Ramos (cell line): ENCODE results near the gene MCHR2.
"Not testable (repeated sequence)": the region's sequence is repeated elsewhere in the genome, so short reads cannot be mapped to it uniquely, and the experiment has no call there.

ENCODE experiments used
- in situ Hi-C: fragments of 300-500 bp; cut with MboI; formaldehyde crosslinking; loops from one replicate; pipeline ENCODE4 v1.14.3; 2022; ENCODE audit warnings: low sequenced_read_pairs; ENCODE audit not compliant: unreplicated experiment

MCHR2 gene, protein sequence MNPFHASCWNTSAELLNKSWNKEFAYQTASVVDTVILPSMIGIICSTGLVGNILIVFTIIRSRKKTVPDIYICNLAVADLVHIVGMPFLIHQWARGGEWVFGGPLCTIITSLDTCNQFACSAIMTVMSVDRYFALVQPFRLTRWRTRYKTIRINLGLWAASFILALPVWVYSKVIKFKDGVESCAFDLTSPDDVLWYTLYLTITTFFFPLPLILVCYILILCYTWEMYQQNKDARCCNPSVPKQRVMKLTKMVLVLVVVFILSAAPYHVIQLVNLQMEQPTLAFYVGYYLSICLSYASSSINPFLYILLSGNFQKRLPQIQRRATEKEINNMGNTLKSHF

DNA sequence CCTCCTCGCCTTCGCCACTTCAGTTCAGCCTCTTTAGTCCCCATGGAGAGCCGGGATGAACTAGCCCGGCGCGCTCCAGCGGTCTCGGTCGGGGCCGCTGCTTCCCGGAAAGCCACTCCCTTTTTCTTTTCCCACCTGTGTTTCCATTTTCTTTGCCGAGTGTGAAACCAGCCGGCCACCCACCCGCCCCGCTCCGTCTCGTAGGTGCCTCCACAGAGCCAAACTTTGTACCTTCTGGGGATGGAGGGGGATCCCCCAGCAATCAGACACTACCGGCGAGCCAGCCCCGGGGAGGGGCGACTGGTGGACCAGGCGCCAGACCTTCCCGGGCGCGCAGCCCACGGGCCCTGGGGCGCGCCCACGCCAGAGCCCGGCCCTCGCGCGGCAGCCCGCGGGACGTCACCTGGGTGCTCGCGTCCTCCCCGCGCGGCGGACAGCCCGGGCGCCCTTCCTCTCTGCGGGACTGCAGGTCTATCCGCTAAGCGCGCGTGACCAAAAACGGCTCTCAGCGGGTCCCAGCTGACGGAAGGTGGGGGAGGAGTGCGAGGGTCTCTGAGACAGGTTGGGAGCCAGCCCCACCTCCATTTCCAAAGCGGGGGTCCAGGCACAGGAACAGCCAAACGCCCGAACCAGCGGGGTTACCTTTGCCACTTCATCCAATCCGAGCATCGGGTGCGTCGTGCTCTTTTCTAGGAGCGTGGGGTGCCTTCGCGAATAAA, at the start of gene MCHR2:
MCHR2 (minus strand) TSS at position 691 of the 719 bp plus-strand sequence. CDS start 38,076 bp downstream, outside the sequence.
- in situ Hi-C loops, result no loop called here

DNA sequence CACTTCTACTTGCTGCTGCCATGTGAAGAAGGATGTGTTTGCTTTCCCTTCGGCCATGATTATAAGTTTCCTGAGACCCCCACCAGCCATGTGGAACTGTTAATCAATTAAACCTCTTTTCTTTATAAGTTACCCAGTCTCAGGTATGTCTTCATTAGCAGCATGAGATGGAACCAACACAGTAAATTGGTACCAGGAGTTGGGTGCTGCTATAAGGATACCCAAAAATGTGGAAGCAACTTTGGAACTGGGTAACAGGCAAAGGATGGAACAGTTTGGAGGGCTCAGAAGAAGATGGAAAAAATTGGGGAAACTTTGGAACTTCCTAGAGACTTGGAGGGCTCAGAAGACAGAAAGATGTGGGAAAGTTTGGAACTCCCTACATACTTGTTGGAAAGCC, 44.5 kb upstream of the MCHR2 start:
- in situ Hi-C loops, result not testable (repeated sequence)

DNA sequence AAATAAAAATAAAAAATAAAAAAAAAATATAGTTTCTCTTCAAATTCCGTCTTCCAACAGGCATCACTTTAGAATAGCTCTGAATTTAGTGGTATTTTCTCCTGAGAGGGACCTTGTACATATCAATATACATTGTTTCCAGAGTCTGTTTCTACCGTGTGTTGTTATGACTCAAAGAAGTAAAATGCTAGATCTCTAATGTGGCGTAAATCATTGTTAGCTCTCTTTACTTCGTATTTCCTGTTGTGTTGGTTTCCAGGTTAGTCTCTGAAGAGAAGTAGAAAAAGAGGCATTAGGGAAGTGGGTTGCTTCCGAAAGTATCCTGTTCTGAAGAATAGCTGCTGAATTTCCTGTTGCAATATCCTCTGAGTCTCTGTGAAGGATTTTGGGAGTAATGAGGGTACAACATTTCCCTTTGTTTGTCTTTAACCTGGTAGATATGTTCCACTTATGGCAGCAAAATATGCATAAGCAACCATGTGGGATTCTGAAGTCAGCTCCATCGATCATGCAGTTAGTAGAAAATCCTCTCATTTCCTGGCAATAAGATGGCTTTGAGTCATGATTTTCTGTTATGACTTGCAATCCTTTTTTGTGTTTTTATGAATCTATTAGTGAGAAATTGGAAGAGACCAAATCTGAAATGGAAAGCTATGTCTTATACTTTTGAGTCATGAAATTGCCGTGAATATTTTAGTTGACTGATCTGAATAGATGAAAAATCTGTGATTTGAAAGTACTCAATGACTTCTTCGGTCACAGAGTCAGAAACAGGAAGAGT, 42.0 kb upstream of the MCHR2 start:
- in situ Hi-C loops, result no loop called here

DNA sequence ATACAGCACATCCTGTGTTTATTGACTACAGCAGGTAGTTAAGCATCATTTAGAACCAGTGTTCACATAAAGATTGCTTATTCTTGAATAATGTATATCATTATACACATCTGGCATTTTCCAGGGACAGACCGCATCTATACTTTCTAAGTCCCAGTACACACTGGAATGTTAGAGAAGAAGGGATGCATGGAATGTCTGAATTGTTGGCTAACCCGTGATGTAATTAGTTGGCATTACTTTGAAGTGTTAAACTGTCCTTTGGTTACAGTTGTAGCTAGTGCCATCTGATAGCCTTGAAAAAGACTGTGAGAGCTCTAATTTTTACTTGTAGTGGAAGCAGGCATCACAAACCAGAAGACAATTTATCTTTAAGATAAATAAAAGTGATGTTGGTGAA, 29.8 kb upstream of the MCHR2 start:
- in situ Hi-C loops, result no loop called here

DNA sequence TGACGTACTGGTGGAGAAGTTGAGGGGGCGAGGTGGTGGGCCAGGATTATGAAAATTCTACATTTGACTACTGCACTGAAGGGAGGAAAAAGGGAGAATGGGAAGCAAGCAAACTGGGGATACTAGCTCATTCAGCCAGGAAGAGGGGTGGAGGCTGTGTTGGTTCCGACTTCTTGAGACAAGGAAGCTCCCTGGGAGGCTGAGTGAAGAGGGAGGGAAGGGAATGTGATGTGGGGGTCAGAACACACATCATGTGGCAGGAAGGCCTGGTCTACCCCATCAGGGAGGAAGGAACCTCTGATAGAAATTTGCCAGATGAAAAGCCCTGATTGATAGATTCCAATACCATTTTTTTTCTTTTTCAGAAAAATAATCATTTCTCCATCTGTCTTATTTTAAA, 28.8 kb upstream of the MCHR2 start:
- in situ Hi-C loops, result no loop called here

DNA sequence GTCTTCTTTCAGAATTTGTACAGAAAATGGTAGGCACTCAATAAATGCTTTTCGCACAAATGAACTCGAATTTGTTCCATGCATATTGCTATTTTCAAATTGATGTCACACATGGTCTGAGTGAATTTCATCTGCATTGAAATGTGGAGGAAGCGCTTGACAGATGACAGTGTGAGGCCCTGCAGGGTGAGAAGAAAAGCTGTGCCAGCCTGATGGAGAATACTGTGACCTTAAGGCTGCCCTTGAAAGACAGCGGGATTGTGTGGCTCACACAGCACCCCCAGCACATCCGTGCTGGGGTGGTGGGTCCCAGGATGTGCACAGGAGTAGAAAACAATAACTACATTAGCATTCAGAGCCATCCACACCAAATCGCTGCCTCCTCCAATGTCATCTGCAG, 14.8 kb upstream of the MCHR2 start:
- in situ Hi-C loops, result no loop called here

DNA sequence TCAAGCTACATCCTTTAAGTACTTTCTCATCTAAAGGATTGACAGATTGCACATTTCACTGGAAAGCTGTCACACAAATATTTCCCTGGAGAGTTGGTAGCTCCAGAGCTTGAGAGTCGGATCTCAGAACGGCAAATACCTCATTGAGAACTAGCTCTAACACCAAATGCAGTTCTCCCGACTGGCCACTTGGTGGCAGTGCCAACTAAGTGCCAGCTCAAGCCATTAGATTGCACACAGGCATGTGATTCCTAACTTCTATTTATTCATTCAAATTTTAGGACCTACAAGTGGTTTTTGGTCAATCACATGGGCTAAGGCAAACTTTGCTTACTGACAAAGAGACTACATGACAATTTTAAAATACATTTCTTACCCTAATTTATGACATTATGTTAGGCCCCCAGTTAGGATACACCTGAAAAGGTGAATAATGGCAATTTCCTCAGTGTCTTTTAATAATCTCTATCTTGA, 7.9 kb upstream of the MCHR2 start:
- in situ Hi-C loops, result no loop called here

DNA sequence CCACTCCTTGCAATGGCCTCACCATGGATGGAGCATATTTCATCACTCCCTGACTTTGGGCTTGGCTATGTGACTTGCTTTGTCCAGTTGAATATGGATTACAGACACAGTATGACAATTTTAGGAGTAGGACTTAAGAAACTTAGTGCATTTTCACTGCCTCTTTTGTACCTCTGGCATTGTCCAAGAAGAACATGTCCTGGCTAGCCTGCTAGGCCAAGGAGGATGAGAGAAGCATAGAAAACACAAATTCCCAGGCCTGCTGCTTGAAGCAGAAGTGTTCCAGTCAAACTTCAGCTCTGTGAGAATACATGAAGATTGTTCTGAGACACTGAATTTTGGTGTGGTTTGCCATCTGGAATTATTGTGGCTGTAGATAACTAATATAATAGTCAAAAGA, 3.1 kb upstream of the MCHR2 start:
- in situ Hi-C loops, result no loop called here

DNA sequence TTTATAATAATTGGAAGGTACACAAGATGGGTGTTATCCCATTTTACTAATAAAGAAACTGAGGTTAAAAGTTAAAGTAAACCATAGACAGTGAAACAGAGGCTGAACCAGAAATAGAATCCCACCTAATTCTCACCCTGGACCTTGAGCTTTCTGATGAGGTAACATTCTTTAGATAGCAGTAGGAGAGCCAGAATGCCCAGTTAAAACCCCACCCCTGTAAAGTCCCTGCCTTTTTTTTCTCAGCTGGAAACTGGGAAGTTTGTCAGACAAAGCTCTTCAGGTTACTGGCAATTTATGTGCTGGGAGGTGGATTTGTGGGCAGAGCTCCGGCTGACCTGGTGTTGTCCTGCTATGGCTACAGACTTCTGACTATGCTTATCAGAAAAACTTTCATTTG, 1.9 kb upstream of the MCHR2 start:
- in situ Hi-C loops, result no loop called here

DNA sequence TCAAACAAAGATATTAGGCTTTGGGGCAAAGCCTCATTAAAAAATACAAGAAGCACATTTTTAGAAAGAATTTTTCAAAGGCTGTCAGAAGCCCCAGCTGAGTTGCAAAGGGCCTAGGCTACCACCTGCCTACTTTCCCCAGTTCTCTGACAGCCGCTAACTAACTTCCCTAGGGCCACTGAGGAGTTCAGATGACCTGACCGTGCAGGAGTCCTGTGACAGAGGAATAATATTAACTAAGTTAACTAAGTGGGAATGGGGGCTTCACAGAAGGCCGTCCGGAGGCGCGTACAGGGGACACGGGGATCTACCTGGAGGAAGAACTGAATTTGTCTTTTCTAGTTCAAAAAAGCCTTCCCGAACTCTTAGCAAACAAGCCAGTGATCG, 884 bp downstream of the MCHR2 start:
- in situ Hi-C loops, result no loop called here

DNA sequence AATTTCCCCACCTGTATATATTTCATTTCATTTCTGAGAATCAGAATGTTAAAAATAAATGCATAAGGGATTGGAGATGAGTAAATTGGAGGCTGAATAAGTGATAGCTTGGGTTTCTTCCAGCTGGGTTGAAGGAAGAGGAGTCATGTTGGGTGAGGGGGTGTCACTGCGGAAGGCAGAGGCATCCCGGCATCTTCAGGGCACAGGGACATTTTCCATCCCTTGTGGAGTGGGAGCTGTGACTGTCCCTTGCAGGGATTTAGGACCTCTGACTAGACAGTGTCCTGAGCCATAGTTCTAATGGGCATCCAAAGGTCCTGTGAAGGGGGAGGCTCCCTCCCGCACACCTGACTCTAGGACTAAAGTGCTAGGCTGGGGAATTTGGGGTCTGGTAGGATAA, 2.1 kb downstream of the MCHR2 start:
- in situ Hi-C loops, result no loop called here

DNA sequence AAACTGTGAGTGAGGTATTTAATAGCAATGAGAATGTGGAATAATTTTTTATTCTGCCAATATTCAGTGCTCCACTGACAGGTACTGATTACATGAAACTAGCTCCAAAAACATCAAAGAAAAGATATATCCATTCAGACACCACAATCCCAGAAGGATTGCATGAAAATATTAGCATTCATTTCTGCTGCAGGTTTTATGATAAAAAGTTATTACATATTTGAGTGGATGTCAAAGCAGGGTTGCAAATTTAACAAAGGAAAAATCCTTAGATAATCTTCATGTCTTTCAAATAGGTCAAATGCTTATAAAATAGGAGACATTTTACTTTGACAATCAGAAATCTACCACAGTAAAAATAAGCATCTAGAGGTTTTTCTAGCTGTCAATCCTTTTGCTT, 13.3 kb downstream of the MCHR2 start:
- in situ Hi-C loops, result no loop called here

DNA sequence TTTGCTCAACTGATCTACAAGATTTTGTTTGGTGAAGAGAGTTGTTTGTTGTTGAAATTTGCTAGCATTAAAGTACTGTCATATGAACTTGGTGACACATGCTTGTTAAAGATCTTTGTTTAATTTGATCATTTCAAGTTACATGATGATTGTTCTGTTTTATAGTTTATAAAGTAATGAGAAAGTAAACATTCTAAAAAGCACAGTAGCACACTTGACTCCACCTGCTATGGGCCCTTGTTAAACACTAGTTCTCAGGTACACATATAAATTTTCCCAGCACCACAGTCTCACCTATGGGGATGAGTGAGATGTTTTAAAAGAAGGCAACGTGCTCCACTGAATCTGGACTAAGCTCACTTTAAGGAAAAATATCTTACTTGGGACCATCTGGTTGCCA, 14.1 kb downstream of the MCHR2 start:
- in situ Hi-C loops, result no loop called here

DNA sequence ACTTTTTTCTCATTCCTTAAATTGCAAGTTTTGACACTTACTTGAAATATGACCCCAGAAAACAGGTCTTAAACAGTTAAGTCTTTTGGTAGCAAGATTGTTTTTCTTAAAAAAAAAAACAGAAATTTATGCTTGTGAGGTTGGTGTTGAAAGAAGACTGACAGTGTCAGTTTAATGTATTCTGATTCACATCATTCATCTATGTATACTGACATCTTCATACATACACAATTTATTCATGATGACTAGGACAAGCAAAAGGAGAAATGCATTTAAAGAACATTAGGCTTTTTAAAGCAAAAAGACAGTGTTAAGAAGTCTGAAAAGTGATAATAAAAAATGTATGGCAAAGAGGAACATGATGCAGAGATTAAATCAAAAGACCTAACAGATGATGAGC, 27.0 kb downstream of the MCHR2 start:
- in situ Hi-C loops, result no loop called here

DNA sequence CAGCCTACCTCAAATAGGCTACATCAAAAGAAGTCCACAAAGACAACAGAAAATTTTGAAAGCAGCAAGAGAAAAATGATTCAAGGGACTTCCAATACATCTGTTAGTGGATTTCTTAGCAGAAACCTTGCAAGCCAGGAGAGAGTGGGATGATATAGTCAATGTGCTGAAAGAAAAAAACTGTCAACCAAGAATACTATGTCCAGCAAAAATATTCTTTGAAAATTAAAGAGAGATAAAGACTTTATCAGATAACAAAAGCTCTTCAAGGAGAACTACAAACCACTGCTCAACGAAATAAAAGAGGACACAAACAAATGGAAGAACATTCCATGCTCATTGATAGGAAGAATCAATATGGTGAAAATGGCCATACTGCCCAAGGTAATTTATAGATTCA, 34.0 kb downstream of the MCHR2 start:
- in situ Hi-C loops, result no loop called here

DNA sequence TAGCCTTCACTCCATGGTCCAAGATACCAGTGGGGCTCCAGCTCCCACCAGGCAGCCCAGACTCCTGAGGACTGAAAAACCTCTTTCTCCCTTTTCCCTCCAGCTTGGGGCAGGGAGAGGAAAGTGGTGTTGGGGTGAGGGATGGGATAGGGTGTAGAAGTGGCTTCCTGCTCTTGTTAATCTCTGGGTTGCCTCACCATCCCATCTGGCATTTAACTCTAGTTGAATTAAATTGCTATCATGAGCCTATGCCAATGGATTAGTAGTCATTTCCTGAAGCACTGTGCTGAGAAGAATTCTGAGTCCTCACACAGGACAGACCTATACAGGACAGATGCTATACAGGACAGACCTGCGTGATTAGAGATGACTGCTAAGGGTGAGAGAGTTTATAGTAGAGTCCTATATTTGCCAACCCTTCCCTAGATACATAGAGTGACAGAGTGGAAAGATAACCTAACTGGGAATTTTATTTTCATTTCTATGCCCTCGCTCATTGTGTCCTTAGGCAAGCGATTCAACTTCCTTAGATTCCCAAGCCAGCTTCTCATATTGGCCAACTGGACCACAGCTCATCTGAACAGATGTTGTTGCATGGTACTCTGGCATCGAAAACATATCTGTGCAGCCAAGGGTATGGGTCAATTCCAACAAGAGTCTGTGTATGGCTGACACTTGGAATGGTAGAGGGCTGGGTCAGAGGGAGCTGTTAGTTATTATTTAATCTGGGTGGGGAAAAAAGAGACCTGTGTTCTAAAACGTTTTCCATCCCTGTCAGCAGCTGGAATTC, 42.8 kb downstream of the MCHR2 start:
- in situ Hi-C loops, result no loop called here

DNA sequence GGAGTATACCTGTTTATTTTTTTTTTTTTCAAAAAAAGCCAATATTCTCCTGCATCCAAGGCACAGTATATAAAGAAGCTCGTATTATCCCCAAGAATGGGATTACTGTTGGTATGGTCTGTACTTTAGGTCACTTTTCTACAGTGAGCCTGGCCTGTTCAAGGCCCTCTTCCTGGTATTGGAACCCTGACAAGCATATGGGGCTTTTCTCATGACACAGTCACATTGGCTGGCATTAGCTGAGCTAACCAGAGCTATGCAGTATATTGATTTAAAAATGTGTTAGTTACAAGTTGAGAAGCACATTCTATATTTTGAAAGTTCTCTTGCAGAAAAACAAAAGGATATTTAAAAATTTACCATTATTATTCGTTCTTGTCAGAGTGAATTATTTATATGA, 48.0 kb downstream of the MCHR2 start:
- in situ Hi-C loops, result no loop called here

DNA sequence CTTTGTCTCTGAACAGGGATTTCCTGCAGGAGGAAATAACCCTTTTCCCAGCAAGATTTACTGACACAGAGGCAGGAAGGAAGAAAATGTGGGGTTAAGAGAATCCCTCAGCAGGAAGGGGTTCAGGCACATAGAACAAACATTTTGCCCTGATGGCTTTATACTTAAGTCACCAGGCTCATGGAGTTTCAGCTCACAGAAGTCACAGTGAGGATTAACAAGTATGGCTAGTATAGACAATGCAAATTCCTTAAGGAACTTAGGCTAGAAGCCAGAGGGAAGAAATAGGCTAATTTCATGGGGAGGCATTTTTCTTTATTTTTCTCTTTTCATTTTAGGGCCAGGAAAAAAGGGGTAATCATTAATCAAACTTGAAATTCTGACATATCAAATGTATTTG, 50.2 kb downstream of the MCHR2 start:
- in situ Hi-C loops, result no loop called here

DNA sequence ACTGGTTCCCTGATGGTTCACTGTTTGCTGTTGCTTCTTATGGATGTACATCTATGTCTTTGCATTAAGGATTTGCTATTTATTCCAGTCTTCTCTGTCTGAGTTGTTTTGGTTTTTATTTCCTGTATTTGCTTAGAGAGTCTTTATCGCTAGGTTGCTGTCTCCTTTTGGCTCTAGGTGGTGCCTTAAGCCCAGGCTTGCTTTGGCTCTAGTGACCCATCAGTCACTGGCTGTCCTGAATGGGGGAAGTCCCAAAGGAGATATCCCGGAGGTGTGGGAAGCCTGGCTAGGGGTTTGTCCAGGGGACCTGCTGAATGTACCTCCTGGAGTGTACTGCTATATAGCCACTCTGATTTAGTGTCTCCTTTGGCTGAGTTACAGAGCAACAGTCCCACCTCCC, 53.4 kb downstream of the MCHR2 start:
- in situ Hi-C loops, result no loop called here

DNA sequence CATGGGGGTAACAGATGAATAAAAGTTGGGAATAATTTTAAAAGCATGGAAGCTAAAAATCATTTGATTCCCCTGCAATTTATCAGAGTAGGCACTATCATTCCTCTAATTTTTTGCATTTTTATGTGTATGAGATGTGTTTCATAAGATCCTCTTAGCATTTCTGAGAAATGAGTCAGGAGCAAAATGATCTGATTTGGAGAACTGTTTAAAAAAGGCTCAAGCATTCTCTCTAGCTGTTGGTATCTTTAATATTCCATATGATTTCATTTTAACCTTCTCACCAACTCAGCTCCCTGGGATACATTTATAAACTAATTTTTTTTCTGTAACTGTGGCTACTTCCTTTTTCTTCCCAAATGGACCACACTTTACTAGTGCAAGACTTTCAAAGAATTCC, 60.9 kb downstream of the MCHR2 start:
- in situ Hi-C loops, result no loop called here
